Mesothelial cell of epicardium (in vitro differentiated cells): Measurements from ENCODE around the gene RNF141. TPM values are rescaled to one million over a fixed set of nuclear protein-coding genes. Genes with fewer than 3 reads are reported as not detected.

Experiments
- DNase-seq, 2 experiments: peaks; one replicate each; pipeline ENCODE4 v3.0.0; 2021; ENCODE audit warnings: low spot score in 2 of 2; ENCODE audit not compliant: unreplicated experiment in 2 of 2
- H3K27ac Mint-ChIP-seq: 2 replicates; pipeline ENCODE4 v1.8.0; 2021; ENCODE audit warnings: mixed read lengths
- H3K27me3 Mint-ChIP-seq: 2 replicates; pipeline ENCODE4 v1.8.0; 2021; ENCODE audit warnings: low read depth, mixed read lengths
- H3K36me3 Mint-ChIP-seq: 2 replicates; pipeline ENCODE4 v1.8.0; 2021; ENCODE audit warnings: mixed read lengths
- H3K4me1 Mint-ChIP-seq: 2 replicates; pipeline ENCODE4 v1.8.0; 2021; ENCODE audit warnings: mixed read lengths
- H3K4me3 Mint-ChIP-seq: 2 replicates; pipeline ENCODE4 v1.8.0; 2021; ENCODE audit warnings: mild to moderate bottlenecking, moderate library complexity, mixed read lengths
- H3K9me3 Mint-ChIP-seq: 2 replicates; pipeline ENCODE4 v1.8.0; 2021; ENCODE audit warnings: mixed read lengths
- CTCF ChIP-seq: fragments of 200-600 bp; sonication (generic); IDR thresholded peaks from one replicate; pipeline ENCODE4 v1.5.0; 2021; ENCODE audit warnings: antibody characterized with exemption; ENCODE audit not compliant: unreplicated experiment
- total RNA-seq: library from RNA; stranded (reverse); gene quantifications from 3 replicates; pipeline ENCODE4 v1.2.1, GENCODE V29; 2021

Gene RNF141
- total RNA-seq, 1 donor from 2014 or later, result 24.9 TPM

- peaks cover 3% of the 10 kb centered on the region for H3K36me3 Mint-ChIP-seq
- no peak for TF ChIP-seq CTCF
- H3K27me3 Mint-ChIP-seq, result no peaks in the 10 kb centered on the region
- H3K27ac Mint-ChIP-seq, result no peak overlapping the region
- no peaks in the 10 kb centered on the region for H3K4me1 Mint-ChIP-seq
- no peaks in the 10 kb centered on the region for H3K9me3 Mint-ChIP-seq
- no peak for DNase-seq
- no peak overlapping the region for H3K4me3 Mint-ChIP-seq
Observed at GRCh38 chr11:10575346-10576034, 34.5 kb upstream of the RNF141 start.

- Mint-ChIP-seq H3K4me1 (no peaks in the 10 kb centered on the region), H3K27ac (no peak overlapping the region), H3K27me3 (no peaks in the 10 kb centered on the region), H3K9me3 (no peaks in the 10 kb centered on the region), H3K36me3 (no peaks in the 10 kb centered on the region), H3K4me3 (no peak overlapping the region)
- DNase-seq, result no peak
- TF ChIP-seq CTCF, result no peak
Observed at GRCh38 chr11:10573556-10573955, 32.6 kb upstream of the RNF141 start.

GRCh38 chr11:10573028-10573427 is 32.0 kb upstream of the RNF141 start:
- no peaks in the 10 kb centered on the region for H3K36me3 Mint-ChIP-seq
- H3K27ac Mint-ChIP-seq, result no peak overlapping the region
- no peaks in the 10 kb centered on the region for H3K4me1 Mint-ChIP-seq
- H3K9me3 Mint-ChIP-seq, result no peaks in the 10 kb centered on the region
- H3K4me3 Mint-ChIP-seq, result no peak overlapping the region
- H3K27me3 Mint-ChIP-seq, result no peaks in the 10 kb centered on the region
- TF ChIP-seq CTCF, result no peak
- no peak for DNase-seq

- no peak for DNase-seq
- H3K4me3 Mint-ChIP-seq, result no peak overlapping the region
- H3K36me3 Mint-ChIP-seq, result no peaks in the 10 kb centered on the region
- TF ChIP-seq CTCF, result no peak
- no peaks in the 10 kb centered on the region for H3K27me3 Mint-ChIP-seq
- H3K9me3 Mint-ChIP-seq, result no peaks in the 10 kb centered on the region
- no peak overlapping the region for H3K27ac Mint-ChIP-seq
- H3K4me1 Mint-ChIP-seq, result no peaks in the 10 kb centered on the region
Observed at GRCh38 chr11:10572533-10572932, 31.5 kb upstream of the RNF141 start.

GRCh38 chr11:10568486-10568941 is 27.5 kb upstream of the RNF141 start, which contains the start of gene LYVE1:
Gene LYVE1, minus strand, starts transcription at chr11:10568665. Its CDS starts 133 bp downstream, at chr11:10568532.
- no peak within 1 kb of the TSS for H3K27ac Mint-ChIP-seq
- H3K36me3 Mint-ChIP-seq, result no peaks in the 10 kb centered on the region
- no peak for DNase-seq
- H3K4me1 Mint-ChIP-seq, result no peaks in the 10 kb centered on the region
- H3K9me3 Mint-ChIP-seq, result no peaks in the 10 kb centered on the region
- no peaks in the 10 kb centered on the region for H3K27me3 Mint-ChIP-seq
- no peak within 1 kb of the TSS for H3K4me3 Mint-ChIP-seq
- TF ChIP-seq CTCF, result no peak
